GM12865 (cell line): ENCODE measurements around the gene MPZL1.

Experiments
- DNase-seq: peaks from one replicate; pipeline ENCODE4 v3.0.0; 2010; ENCODE audit warnings: low read depth
- H3K4me3 ChIP-seq: 2 replicates; pipeline ENCODE4 v1.5.1; 2011; ENCODE audit warnings: mild to moderate bottlenecking, low read depth, low read length, control low read depth
- CTCF ChIP-seq: IDR thresholded peaks from 2 replicates; pipeline ENCODE4 v1.5.1; 2011; ENCODE audit warnings: low read length, control low read depth, low read depth, inconsistent platforms; ENCODE audit not compliant: insufficient read depth; ENCODE audit errors: missing control alignments

Gene MPZL1

GRCh38 chr1:167764458-167765330 is 42.9 kb downstream of the MPZL1 start:
- no peak for TF ChIP-seq CTCF
- no peak overlapping the region for H3K4me3 ChIP-seq
- no peak for DNase-seq

GRCh38 chr1:167765496-167765895 is 43.7 kb downstream of the MPZL1 start:
- no peak for DNase-seq
- TF ChIP-seq CTCF: no peak
- H3K4me3 ChIP-seq: no peak overlapping the region

GRCh38 chr1:167766538-167766937 is 44.8 kb downstream of the MPZL1 start:
- no peak for TF ChIP-seq CTCF
- no peak overlapping the region for H3K4me3 ChIP-seq
- DNase-seq: no peak

GRCh38 chr1:167767761-167768160 is 46.0 kb downstream of the MPZL1 start:
- DNase-seq: no peak
- no peak for TF ChIP-seq CTCF
- no peak overlapping the region for H3K4me3 ChIP-seq

- TF ChIP-seq CTCF: no peak
- no peak overlapping the region for H3K4me3 ChIP-seq
- no peak for DNase-seq
These were observed 48.3 kb downstream of the MPZL1 start for GRCh38 chr1:167770127-167770526.

- DNase-seq: no peak
- TF ChIP-seq CTCF: no peak
- H3K4me3 ChIP-seq: no peak overlapping the region
These were observed 50.7 kb downstream of the MPZL1 start for GRCh38 chr1:167772436-167772835.

GRCh38 chr1:167773516-167773915 is 51.7 kb downstream of the MPZL1 start:
- no peak for TF ChIP-seq CTCF
- H3K4me3 ChIP-seq: no peak overlapping the region
- DNase-seq: no peak
